ENCODE measurements around the gene SIGLEC1.

Gene SIGLEC1

GRCh38 chr20:3678856-3679720, 33.3 kb downstream of the SIGLEC1 start:
- TF ChIP-seq CTCF (IDR thresholded peaks at IDR 0.05; ENCODE audit: low read depth, low read length), result no peak
- H3K4me3 ChIP-seq (ENCODE audit: low read depth, low read length), result no peak overlapping the region

- H3K4me3 ChIP-seq (ENCODE audit: low read depth, low read length), result no peak overlapping the region
- no peak for TF ChIP-seq CTCF (IDR thresholded peaks at IDR 0.05; ENCODE audit: low read depth, low read length)
Observed at GRCh38 chr20:3678198-3678597, 34.2 kb downstream of the SIGLEC1 start.

- TF ChIP-seq CTCF (IDR thresholded peaks at IDR 0.05; ENCODE audit: low read depth, low read length), result no peak
- no peak overlapping the region for H3K4me3 ChIP-seq (ENCODE audit: low read depth, low read length)
Observed at GRCh38 chr20:3677733-3678132, 34.7 kb downstream of the SIGLEC1 start.

GRCh38 chr20:3674995-3675900, 37.2 kb downstream of the SIGLEC1 start:
- no peak overlapping the region for H3K4me3 ChIP-seq (ENCODE audit: low read depth, low read length)
- no peak for TF ChIP-seq CTCF (IDR thresholded peaks at IDR 0.05; ENCODE audit: low read depth, low read length)

- no peak overlapping the region for H3K4me3 ChIP-seq (ENCODE audit: low read depth, low read length)
- no peak for TF ChIP-seq CTCF (IDR thresholded peaks at IDR 0.05; ENCODE audit: low read depth, low read length)
Observed at GRCh38 chr20:3674447-3674846, 38.0 kb downstream of the SIGLEC1 start.

- no peak for TF ChIP-seq CTCF (IDR thresholded peaks at IDR 0.05; ENCODE audit: low read depth, low read length)
- H3K4me3 ChIP-seq (ENCODE audit: low read depth, low read length), result no peak overlapping the region
Observed at GRCh38 chr20:3673221-3674070, 39.0 kb downstream of the SIGLEC1 start.
